ENCODE data around the gene POLE2.
"Not testable (repeated sequence)": the region's sequence is repeated elsewhere in the genome, so short reads cannot be mapped to it uniquely, and the experiment has no call there.

Gene POLE2

GRCh38 chr14:49670475-49670874, 17.5 kb downstream of the POLE2 start:
- H3K9ac ChIP-seq (ENCODE audit: low read depth in 1 of 2, low read length in 2 of 2), result no peak overlapping the region
- H3K36me3 ChIP-seq (ENCODE audit: control insufficient read depth in 1 of 2, insufficient read depth in 2 of 2, low read length in 2 of 2), result peaks cover 0 to 2% of the 10 kb centered on the region in 2 donors
- no peak overlapping the region for H3K27ac ChIP-seq (ENCODE audit: low read depth, low read length)

GRCh38 chr14:49659526-49660455, 28.2 kb downstream of the POLE2 start:
- H3K27ac ChIP-seq (ENCODE audit: low read depth, low read length), result no peak overlapping the region
- no peak overlapping the region for H3K9ac ChIP-seq (ENCODE audit: low read depth in 1 of 2, low read length in 2 of 2)
- no peak overlapping the region for H3K4me3 ChIP-seq (ENCODE audit: low read depth in 1 of 2, low read length in 2 of 2)
- no peaks in the 10 kb centered on the region for H3K36me3 ChIP-seq (ENCODE audit: control insufficient read depth in 1 of 2, insufficient read depth in 2 of 2, low read length in 2 of 2)
- H3K27me3 ChIP-seq (ENCODE audit: control insufficient read depth in 1 of 2, insufficient read depth in 2 of 2, low read length in 2 of 2), result no peaks in the 10 kb centered on the region
- no peaks in the 10 kb centered on the region for H3K9me3 ChIP-seq (ENCODE audit: control insufficient read depth in 1 of 2, low read length in 2 of 2)
- H3K4me1 ChIP-seq (ENCODE audit: control insufficient read depth in 1 of 2, insufficient read depth in 2 of 2, low read length in 2 of 2), result no peaks in the 10 kb centered on the region

More at GRCh38 chr14:49670475-49670874, 17.5 kb downstream of the POLE2 start:
- H3K4me3 ChIP-seq (ENCODE audit: low read depth in 1 of 2, low read length in 2 of 2), result no peak overlapping the region
- H3K9me3 ChIP-seq (ENCODE audit: control insufficient read depth in 1 of 2, low read length in 2 of 2), result no peaks in the 10 kb centered on the region
- no peaks in the 10 kb centered on the region for H3K4me1 ChIP-seq (ENCODE audit: control insufficient read depth in 1 of 2, insufficient read depth in 2 of 2, low read length in 2 of 2)
- H3K27me3 ChIP-seq (ENCODE audit: control insufficient read depth in 1 of 2, insufficient read depth in 2 of 2, low read length in 2 of 2), result no peaks in the 10 kb centered on the region

GRCh38 chr14:49657500-49657899, 30.5 kb downstream of the POLE2 start:
- H3K9ac ChIP-seq (ENCODE audit: low read depth in 1 of 2, low read length in 2 of 2); H3K4me1 ChIP-seq (ENCODE audit: control insufficient read depth in 1 of 2, insufficient read depth in 2 of 2, low read length in 2 of 2); H3K4me3 ChIP-seq (ENCODE audit: low read depth in 1 of 2, low read length in 2 of 2); H3K27ac ChIP-seq (ENCODE audit: low read depth, low read length); H3K27me3 ChIP-seq (ENCODE audit: control insufficient read depth in 1 of 2, insufficient read depth in 2 of 2, low read length in 2 of 2); H3K36me3 ChIP-seq (ENCODE audit: control insufficient read depth in 1 of 2, insufficient read depth in 2 of 2, low read length in 2 of 2); H3K9me3 ChIP-seq (ENCODE audit: control insufficient read depth in 1 of 2, low read length in 2 of 2): not testable (repeated sequence)

GRCh38 chr14:49654511-49654910, 33.5 kb downstream of the POLE2 start:
- Histone ChIP-seq H3K27me3 (ENCODE audit: control insufficient read depth in 1 of 2, insufficient read depth in 2 of 2, low read length in 2 of 2) (no peaks in the 10 kb centered on the region), H3K4me1 (ENCODE audit: control insufficient read depth in 1 of 2, insufficient read depth in 2 of 2, low read length in 2 of 2) (no peaks in the 10 kb centered on the region), H3K9me3 (ENCODE audit: control insufficient read depth in 1 of 2, low read length in 2 of 2) (no peaks in the 10 kb centered on the region), H3K4me3 (ENCODE audit: low read depth in 1 of 2, low read length in 2 of 2) (no peak overlapping the region), H3K36me3 (ENCODE audit: control insufficient read depth in 1 of 2, insufficient read depth in 2 of 2, low read length in 2 of 2) (no peaks in the 10 kb centered on the region), H3K9ac (ENCODE audit: low read depth in 1 of 2, low read length in 2 of 2) (no peak overlapping the region), H3K27ac (ENCODE audit: low read depth, low read length) (no peak overlapping the region)

GRCh38 chr14:49653508-49653907, 34.5 kb downstream of the POLE2 start:
- Histone ChIP-seq H3K9ac (ENCODE audit: low read depth in 1 of 2, low read length in 2 of 2) (no peak overlapping the region), H3K36me3 (ENCODE audit: control insufficient read depth in 1 of 2, insufficient read depth in 2 of 2, low read length in 2 of 2) (no peaks in the 10 kb centered on the region), H3K27ac (ENCODE audit: low read depth, low read length) (no peak overlapping the region), H3K27me3 (ENCODE audit: control insufficient read depth in 1 of 2, insufficient read depth in 2 of 2, low read length in 2 of 2) (no peaks in the 10 kb centered on the region), H3K4me1 (ENCODE audit: control insufficient read depth in 1 of 2, insufficient read depth in 2 of 2, low read length in 2 of 2) (no peaks in the 10 kb centered on the region), H3K9me3 (ENCODE audit: control insufficient read depth in 1 of 2, low read length in 2 of 2) (no peaks in the 10 kb centered on the region), H3K4me3 (ENCODE audit: low read depth in 1 of 2, low read length in 2 of 2) (no peak overlapping the region)

- no peaks in the 10 kb centered on the region for H3K9me3 ChIP-seq (ENCODE audit: control insufficient read depth in 1 of 2, low read length in 2 of 2)
- peak overlapping the region; percentile 1 to 27 for H3K4me3 ChIP-seq (ENCODE audit: low read depth in 1 of 2, low read length in 2 of 2)
- no peak overlapping the region for H3K27ac ChIP-seq (ENCODE audit: low read depth, low read length)
- no peaks in the 10 kb centered on the region for H3K27me3 ChIP-seq (ENCODE audit: control insufficient read depth in 1 of 2, insufficient read depth in 2 of 2, low read length in 2 of 2)
- H3K4me1 ChIP-seq (ENCODE audit: control insufficient read depth in 1 of 2, insufficient read depth in 2 of 2, low read length in 2 of 2), result peaks cover 15 to 26% of the 10 kb centered on the region in 2 donors
- H3K9ac ChIP-seq (ENCODE audit: low read depth in 1 of 2, low read length in 2 of 2), result no peak overlapping the region
- peaks cover 6 to 7% of the 10 kb centered on the region in 2 donors for H3K36me3 ChIP-seq (ENCODE audit: control insufficient read depth in 1 of 2, insufficient read depth in 2 of 2, low read length in 2 of 2)
These were observed 45.9 kb downstream of the POLE2 start for GRCh38 chr14:49642163-49642562.

- peak overlapping the region; percentile 1 to 27 for H3K4me3 ChIP-seq (ENCODE audit: low read depth in 1 of 2, low read length in 2 of 2)
- no peak overlapping the region for H3K9ac ChIP-seq (ENCODE audit: low read depth in 1 of 2, low read length in 2 of 2)
- no peak overlapping the region for H3K27ac ChIP-seq (ENCODE audit: low read depth, low read length)
These were observed 46.3 kb downstream of the POLE2 start for GRCh38 chr14:49641697-49642129.

GRCh38 chr14:49640540-49641417, 47.2 kb downstream of the POLE2 start:
- Histone ChIP-seq H3K36me3 (ENCODE audit: control insufficient read depth in 1 of 2, insufficient read depth in 2 of 2, low read length in 2 of 2) (peaks cover 6 to 7% of the 10 kb centered on the region in 2 donors), H3K27ac (ENCODE audit: low read depth, low read length) (no peak overlapping the region), H3K4me1 (ENCODE audit: control insufficient read depth in 1 of 2, insufficient read depth in 2 of 2, low read length in 2 of 2) (peaks cover 15 to 36% of the 10 kb centered on the region in 2 donors), H3K27me3 (ENCODE audit: control insufficient read depth in 1 of 2, insufficient read depth in 2 of 2, low read length in 2 of 2) (no peaks in the 10 kb centered on the region), H3K9me3 (ENCODE audit: control insufficient read depth in 1 of 2, low read length in 2 of 2) (no peaks in the 10 kb centered on the region), H3K9ac (ENCODE audit: low read depth in 1 of 2, low read length in 2 of 2) (no peak overlapping the region), H3K4me3 (ENCODE audit: low read depth in 1 of 2, low read length in 2 of 2) (peak overlapping the region in 1 of 2 donors; percentile 6)

More at GRCh38 chr14:49641697-49642129, 46.3 kb downstream of the POLE2 start:
- H3K4me1 ChIP-seq (ENCODE audit: control insufficient read depth in 1 of 2, insufficient read depth in 2 of 2, low read length in 2 of 2), result peaks cover 15 to 29% of the 10 kb centered on the region in 2 donors
- H3K27me3 ChIP-seq (ENCODE audit: control insufficient read depth in 1 of 2, insufficient read depth in 2 of 2, low read length in 2 of 2), result no peaks in the 10 kb centered on the region
- H3K36me3 ChIP-seq (ENCODE audit: control insufficient read depth in 1 of 2, insufficient read depth in 2 of 2, low read length in 2 of 2), result peaks cover 6 to 7% of the 10 kb centered on the region in 2 donors
- no peaks in the 10 kb centered on the region for H3K9me3 ChIP-seq (ENCODE audit: control insufficient read depth in 1 of 2, low read length in 2 of 2)

- Histone ChIP-seq H3K4me3 (ENCODE audit: low read depth in 1 of 2, low read length in 2 of 2) (no peak overlapping the region), H3K27me3 (ENCODE audit: control insufficient read depth in 1 of 2, insufficient read depth in 2 of 2, low read length in 2 of 2) (no peaks in the 10 kb centered on the region), H3K9me3 (ENCODE audit: control insufficient read depth in 1 of 2, low read length in 2 of 2) (no peaks in the 10 kb centered on the region), H3K27ac (ENCODE audit: low read depth, low read length) (no peak overlapping the region), H3K9ac (ENCODE audit: low read depth in 1 of 2, low read length in 2 of 2) (no peak overlapping the region), H3K36me3 (ENCODE audit: control insufficient read depth in 1 of 2, insufficient read depth in 2 of 2, low read length in 2 of 2) (peaks cover 6 to 7% of the 10 kb centered on the region in 2 donors), H3K4me1 (ENCODE audit: control insufficient read depth in 1 of 2, insufficient read depth in 2 of 2, low read length in 2 of 2) (peaks cover 15 to 36% of the 10 kb centered on the region in 2 donors)
These were observed 50.4 kb downstream of the POLE2 start for GRCh38 chr14:49637534-49638078.

All from duodenal mucosa (tissue), 2 donors.